Psoas muscle (tissue), 8 donors: Measurements from ENCODE around the gene MCRIP2. TPM values are rescaled to one million over a fixed set of nuclear protein-coding genes. Genes with fewer than 3 reads are reported as not detected.

ENCODE experiments used
- ATAC-seq, 4 donors: fragments of 200-7000 bp; cut with Tn5 transposase; one replicate each; pipeline ENCODE4 v1.9.1; 2020; ENCODE audit warnings: moderate library complexity in 3 of 4, mild to moderate bottlenecking in 2 of 4
- DNase-seq, 2 donors: peaks; one replicate each; pipeline ENCODE4 v3.0.0-alpha.2; 2020
- H3K27ac ChIP-seq: fragments of 200-600 bp; one replicate; pipeline ENCODE4 v1.8.0; 2022
- H3K27me3 ChIP-seq, 3 donors: fragments of 200-600 bp in 1 of 3; one replicate each; pipeline versions ENCODE4 v1.6.1 to v1.8.0; 2013 to 2022; ENCODE audit warnings: low read length in 2 of 3, mild to moderate bottlenecking in 2 of 3, moderate library complexity in 1 of 3; ENCODE audit not compliant: insufficient read depth in 3 of 3
- H3K36me3 ChIP-seq, 2 donors: fragments of 200-600 bp in 1 of 2; one replicate each; pipeline versions ENCODE4 v1.6.1 to v1.8.0; 2013 to 2022; ENCODE audit warnings: low read depth in 1 of 2, mild to moderate bottlenecking in 1 of 2, moderate library complexity in 1 of 2; ENCODE audit not compliant: insufficient read depth in 1 of 2
- H3K4me1 ChIP-seq: fragments of 200-600 bp; one replicate; pipeline ENCODE4 v1.8.0; 2022
- H3K4me3 ChIP-seq: fragments of 200-600 bp; one replicate; pipeline ENCODE4 v1.8.0; 2022; ENCODE audit warnings: mild to moderate bottlenecking
- H3K9me3 ChIP-seq: fragments of 200-600 bp; one replicate; pipeline ENCODE4 v1.8.0; 2022
- WGBS, 3 donors: extraction: QIAGEN DNeasy Blood & Tissue Kit; methylation state at CpG; one replicate each; pipeline versions ENCODE4 v1.1.6 to v1.1.7; 2013; 5-methylcytosine and 5-hydroxymethylcytosine counted together
- intact Hi-C, 2 donors: fragments of 100-400 bp; cut with DNase I; formaldehyde crosslinking; loops; one replicate each; pipeline versions ENCODE4 v1.11.0 to v1.14.2; 2022
- polyA plus RNA-seq, 3 donors: library from polyadenylated mRNA; stranded (reverse); fragments of 200-250 nt; gene quantifications; one replicate each; pipeline ENCODE4 v1.2.3, GENCODE V29; 2013
- total RNA-seq, 4 donors: library from RNA; stranded (reverse); fragmentation: NEBNext Ultra II Directional in 2 of 4; extraction: Animal tissue kit (Norgen Biotek cat#: 25700) in 2 of 4; gene quantifications; one replicate each; pipeline versions ENCODE4 v1.2.1 to v1.2.4, GENCODE V29; 2021 to 2023
- TF ChIP-seq, protein P1 (sequence below): fragments of 200-600 bp; IDR thresholded peaks from one replicate; pipeline ENCODE4 v1.8.0; 2022; ENCODE audit warnings: antibody characterized with exemption
- donor health status: healthy with polysubstance abuse.
- donor health status: DM: no; HTN: no; CAD: no; lungs with moderate emphysema.
- donor health status: Bipolar disorder and iron deficiency.
- donor health status: healthy.
- donor health status: DM: yes; HTN: yes; CAD: no.
- donor health status: DM: no; HTN: no; CAD: no.
- donor health status: DM: no; HTN: no; CAD: no.
- donor health status: DM: yes; HTN: yes; CAD: no.

MCRIP2 gene
- total and polyA plus RNA-seq, 7 donors = 61.6 to 124 (median 80.2) TPM

GRCh38 chr16:598823-599739 lies 42.5 kb upstream of the MCRIP2 start:
- H3K9me3 ChIP-seq = no peaks in the 10 kb centered on the region
- WGBS, 3 donors = 94 to 97% (median 95%) methylated on average over 42 to 43 of the region's 43 CpGs
- DNase-seq (no peak), ATAC-seq (no peak)
- no peak overlapping the region for H3K27ac ChIP-seq
- H3K36me3 ChIP-seq = peaks cover 0 to 17% of the 10 kb centered on the region in 2 donors
- H3K27me3 ChIP-seq = no peaks in the 10 kb centered on the region
- H3K4me3 ChIP-seq = no peak overlapping the region
- peaks cover 32% of the 10 kb centered on the region for H3K4me1 ChIP-seq
- intact Hi-C loops = no loop called here
- TF ChIP-seq, protein P1, sequence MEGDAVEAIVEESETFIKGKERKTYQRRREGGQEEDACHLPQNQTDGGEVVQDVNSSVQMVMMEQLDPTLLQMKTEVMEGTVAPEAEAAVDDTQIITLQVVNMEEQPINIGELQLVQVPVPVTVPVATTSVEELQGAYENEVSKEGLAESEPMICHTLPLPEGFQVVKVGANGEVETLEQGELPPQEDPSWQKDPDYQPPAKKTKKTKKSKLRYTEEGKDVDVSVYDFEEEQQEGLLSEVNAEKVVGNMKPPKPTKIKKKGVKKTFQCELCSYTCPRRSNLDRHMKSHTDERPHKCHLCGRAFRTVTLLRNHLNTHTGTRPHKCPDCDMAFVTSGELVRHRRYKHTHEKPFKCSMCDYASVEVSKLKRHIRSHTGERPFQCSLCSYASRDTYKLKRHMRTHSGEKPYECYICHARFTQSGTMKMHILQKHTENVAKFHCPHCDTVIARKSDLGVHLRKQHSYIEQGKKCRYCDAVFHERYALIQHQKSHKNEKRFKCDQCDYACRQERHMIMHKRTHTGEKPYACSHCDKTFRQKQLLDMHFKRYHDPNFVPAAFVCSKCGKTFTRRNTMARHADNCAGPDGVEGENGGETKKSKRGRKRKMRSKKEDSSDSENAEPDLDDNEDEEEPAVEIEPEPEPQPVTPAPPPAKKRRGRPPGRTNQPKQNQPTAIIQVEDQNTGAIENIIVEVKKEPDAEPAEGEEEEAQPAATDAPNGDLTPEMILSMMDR = no peak

- 54 to 68% (median 58%) methylated on average over 7 of the region's 7 CpGs for WGBS, 3 donors
- Histone ChIP-seq H3K4me3 (no peak overlapping the region), H3K27me3 (no peaks in the 10 kb centered on the region), H3K36me3 (peaks cover 0 to 13% of the 10 kb centered on the region in 2 donors), H3K9me3 (no peaks in the 10 kb centered on the region), H3K4me1 (peaks cover 22% of the 10 kb centered on the region), H3K27ac (no peak overlapping the region)
- no peak for DNase-seq
- intact Hi-C loops = no loop called here
- TF ChIP-seq, protein P1 = no peak
- no peak for ATAC-seq
These were observed 40.8 kb upstream of the MCRIP2 start for GRCh38 chr16:600781-601180.

DNA sequence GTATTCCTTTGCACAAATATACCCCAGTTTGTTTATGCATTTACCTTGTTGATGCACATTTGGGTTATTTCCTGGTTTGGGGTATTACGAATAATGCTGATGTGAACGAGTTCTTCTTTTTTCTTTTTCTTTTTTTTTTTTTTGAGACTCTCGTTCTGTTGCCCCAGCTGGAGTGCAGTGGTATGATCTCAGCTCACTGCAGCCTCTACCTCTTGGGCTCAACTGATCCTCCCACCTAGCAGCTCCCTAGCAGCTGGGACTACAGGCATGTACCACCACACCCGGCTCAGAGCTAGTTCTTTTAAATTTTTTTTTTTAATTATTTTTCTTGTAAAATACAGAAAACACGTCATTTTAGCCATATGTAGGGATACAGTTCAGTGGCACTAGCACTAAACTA lies 37.7 kb upstream of the MCRIP2 start:
- ATAC-seq (no peak), DNase-seq (no peak)
- Histone ChIP-seq H3K9me3 (no peaks in the 10 kb centered on the region), H3K27ac (no peak overlapping the region), H3K4me3 (no peak overlapping the region), H3K27me3 (no peaks in the 10 kb centered on the region), H3K4me1 (peaks cover 16% of the 10 kb centered on the region), H3K36me3 (peaks cover 0 to 13% of the 10 kb centered on the region in 2 donors)
- 81 to 90% (median 86%) methylated on average over 5 of the region's 5 CpGs for WGBS, 3 donors
- intact Hi-C loops = loop anchor here in 1 of 2 donors (2.0 kb wide), 1 partner anchor 23 kb away; no protein-coding TSS in a partner anchor
- TF ChIP-seq, protein P1 = no peak

DNA sequence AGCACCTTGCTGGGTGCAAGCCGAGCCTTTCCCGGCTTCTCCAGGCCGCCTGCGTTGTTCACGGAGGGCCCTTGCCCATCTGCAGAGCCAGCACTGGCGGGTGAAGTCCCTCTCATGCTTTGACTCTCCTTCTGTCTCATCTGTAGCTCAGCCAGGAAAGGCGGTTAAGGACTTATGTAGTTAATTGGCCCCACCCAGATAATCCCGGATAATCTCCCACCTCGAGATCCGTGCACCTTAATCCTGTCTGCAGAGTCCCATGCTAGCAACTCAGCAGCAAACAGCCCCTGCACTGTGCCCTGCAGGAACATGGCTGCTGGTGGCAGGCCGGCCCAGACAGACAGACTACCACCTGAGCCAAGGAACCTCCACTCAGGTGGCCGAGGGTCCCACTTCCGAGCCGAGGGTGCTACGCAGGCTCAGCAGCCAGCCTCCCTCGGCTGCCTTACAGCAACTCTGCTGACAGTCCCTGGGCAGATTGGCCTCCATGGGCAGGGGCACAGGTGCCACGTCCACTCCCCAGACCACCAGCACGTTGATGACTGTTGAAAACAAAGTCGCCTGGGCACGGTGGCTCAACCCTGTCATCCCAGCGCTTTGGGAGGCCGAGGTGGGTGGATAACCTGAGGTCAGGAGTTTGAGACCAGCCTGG lies 34.8 kb upstream of the MCRIP2 start:
- TF ChIP-seq, protein P1 = no peak
- 92 to 96% (median 96%) methylated on average over 22 of the region's 22 CpGs for WGBS, 3 donors
- Histone ChIP-seq H3K36me3 (no peaks in the 10 kb centered on the region), H3K27ac (no peak overlapping the region), H3K9me3 (no peaks in the 10 kb centered on the region), H3K4me1 (peaks cover 31% of the 10 kb centered on the region), H3K27me3 (no peaks in the 10 kb centered on the region), H3K4me3 (no peak overlapping the region)
- intact Hi-C loops = no loop called here
- no peak for DNase-seq
- no peak for ATAC-seq
